TTC549 (cell line): Measurements from ENCODE around the gene ENKD1.
A peak's percentile ranks its signal among the peaks of the same experiment; 100 is the strongest.

Source experiments
- FAIRE-seq: peaks from 2 replicates; lab custom pipeline; 2012; peaks lifted over from hg19 to GRCh38; lab: Jason Lieb, UNC

ENKD1 gene

DNA sequence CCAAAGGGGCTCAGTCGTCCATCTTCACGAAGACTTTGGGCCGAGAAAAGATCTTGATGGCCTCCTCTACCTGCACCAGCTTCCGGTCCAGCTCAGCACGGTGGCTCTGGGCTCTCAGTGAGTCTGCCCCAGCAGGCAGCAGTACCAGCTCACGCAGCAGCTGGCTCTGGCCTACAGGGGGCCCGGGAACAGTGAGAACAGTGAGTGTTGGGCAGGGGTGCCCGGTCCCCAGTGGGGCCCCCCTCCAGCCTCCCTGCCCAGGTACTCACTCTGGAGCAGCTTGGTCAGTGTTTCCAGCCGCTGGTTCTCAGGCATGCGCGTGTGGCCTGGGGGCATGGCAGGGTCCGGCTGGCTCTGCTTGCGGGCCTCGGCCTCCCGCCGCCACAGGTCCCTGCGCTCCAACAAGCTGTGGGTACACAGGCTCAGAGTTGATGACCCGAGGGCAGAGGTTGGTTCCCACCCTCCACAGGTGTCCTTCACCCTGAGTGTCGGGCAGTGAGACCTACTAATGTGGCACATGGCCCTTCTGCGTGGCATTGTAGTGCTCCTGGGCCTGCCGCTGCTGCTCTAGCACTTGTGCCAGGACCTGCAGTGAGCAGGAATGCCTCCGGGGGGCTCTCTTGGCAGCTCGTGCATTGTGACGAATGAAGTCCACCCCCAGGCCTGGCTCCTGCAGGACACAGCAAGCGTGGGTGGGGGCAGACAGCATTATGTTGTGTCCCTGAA, 3.2 kb downstream of the ENKD1 start:
- FAIRE-seq, result no peak

DNA sequence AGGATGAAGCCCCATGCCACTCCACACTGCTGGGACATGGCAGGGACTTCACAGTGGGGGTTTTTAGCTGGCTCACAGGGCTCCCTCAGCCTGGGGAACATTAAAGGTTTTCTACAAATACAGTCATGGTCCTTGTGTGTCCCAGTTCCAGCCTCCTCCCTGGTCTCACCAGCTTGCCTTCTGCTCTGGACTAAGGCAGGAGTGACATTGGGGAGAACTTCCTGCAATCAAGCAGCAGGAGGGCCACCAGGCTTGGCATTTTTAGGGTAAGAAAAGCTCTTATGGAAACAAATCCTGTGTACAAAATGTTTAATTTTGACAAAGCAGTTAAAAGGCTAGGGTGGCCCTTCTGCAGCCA, 3.9 kb downstream of the ENKD1 start:
- FAIRE-seq, result no peak

DNA sequence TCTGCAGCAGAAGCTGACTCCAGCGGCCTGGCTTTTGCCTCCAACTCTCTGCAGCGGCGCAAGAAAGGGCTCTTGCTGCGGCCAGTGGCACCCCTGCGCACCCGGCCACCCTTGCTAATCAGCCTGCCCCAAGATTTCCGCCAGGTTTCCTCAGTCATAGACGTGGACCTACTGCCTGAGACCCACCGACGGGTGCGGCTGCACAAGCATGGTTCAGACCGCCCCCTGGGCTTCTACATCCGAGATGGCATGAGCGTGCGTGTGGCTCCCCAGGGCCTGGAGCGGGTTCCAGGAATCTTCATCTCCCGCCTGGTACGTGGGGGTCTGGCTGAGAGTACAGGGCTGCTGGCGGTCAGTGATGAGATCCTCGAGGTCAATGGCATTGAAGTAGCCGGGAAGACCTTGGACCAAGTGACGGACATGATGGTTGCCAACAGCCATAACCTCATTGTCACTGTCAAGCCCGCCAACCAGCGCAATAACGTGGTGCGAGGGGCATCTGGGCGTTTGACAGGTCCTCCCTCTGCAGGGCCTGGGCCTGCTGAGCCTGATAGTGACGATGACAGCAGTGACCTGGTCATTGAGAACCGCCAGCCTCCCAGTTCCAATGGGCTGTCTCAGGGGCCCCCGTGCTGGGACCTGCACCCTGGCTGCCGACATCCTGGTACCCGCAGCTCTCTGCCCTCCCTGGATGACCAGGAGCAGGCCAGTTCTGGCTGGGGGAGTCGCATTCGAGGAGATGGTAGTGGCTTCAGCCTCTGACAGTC, 4.5 kb downstream of the ENKD1 start:
- FAIRE-seq, result no peak

DNA sequence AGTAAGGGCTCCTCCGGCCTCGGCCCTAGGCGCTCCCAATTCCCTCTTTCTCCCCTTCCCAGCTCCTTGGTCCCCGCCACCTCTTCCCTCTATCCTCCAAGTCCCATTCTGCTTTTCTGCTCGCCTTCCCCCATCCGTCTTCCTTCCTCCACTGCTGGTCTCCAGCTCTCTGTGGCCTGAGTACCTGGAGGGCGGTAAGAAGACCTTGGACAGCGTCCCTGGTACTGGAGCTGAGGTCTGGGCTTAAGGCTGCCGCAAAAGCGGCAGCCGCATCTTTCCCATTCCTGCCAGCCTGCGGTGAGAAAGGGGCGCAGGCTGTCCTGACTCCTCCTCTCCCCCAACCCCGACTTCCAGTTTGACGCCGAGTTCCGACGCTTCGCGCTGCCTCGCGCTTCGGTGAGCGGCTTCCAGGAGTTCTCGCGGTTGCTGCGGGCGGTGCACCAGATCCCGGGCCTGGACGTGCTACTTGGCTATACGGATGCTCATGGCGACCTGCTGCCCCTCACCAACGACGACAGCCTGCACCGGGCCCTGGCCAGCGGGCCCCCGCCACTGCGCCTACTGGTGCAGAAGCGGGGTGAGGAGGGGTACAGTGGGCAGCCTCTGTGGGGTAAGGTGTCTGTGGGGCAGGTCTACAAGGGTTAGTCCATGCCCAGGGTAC, 5.3 kb downstream of the ENKD1 start:
- no peak for FAIRE-seq

DNA sequence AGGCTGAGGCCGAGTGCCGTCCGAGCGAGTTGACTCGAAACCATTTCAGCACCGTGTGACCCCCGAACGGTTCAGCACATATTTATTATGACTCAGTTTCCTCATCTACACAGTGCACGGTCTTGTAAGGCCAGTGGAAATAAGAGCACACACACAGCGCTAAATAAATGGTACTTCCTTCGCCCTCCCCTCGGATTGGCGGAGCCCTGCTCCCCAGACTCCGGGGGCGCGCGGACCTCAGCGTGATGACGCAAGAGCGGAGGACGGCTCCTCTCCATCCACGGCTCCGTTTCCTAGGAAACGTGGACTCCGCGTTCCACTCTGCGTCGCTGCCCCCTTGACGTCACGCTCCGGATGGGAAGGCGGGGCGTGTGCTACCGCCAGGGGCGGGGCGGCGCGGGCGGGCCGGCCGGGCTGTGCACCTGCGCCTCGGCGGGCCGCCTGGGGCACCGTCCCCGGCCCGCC, 6.0 kb downstream of the ENKD1 start, which contains the start of gene PARD6A:
Gene PARD6A, plus strand, starts transcription at position 397 of the 465 bp plus-strand sequence. CDS start 79 bp downstream, outside the sequence.
- FAIRE-seq, result peak; percentile 34

DNA sequence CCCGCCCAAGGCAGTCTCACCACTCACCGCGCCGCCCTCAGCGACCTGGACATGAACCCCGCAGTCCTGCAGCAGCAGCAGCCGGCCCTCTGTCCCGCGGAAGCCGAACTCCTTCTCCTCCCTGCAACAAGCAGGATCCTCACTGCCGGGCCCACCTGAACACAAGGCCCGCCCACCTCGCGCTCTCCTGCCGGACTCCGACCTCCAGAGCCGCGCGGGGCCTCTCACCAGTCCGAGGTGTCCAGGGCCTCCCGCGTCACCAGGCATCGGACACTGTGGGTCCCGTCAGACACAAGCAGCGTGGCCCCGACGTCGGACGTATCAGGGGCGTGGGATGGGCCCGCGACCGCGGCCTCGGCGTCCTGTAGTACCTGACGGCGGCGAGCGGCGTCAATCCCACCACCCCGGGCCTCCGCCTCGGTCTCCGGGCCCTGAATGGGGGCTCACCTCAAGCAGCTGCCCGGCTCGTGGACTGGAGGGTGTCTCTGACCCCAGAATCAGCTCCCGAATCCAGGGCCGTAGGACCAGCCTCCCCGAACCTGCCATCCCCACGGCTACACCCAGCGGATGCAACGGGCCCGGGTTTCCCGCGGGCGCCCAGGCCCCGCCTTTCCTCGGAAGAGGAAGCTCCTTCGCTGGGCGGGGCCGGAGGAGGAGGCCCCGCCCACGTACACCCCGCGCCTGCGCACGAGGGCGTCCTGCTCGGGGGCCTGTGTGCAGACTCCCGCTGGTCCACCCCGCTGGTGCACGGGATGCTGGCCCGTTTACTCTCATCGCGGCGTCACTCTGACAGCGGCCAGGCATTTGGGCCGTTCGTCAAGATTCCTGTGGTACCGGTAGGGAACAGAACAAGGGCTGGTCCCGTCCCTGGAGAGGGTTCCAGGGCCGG, 6.6 kb downstream of the ENKD1 start, which contains the start of gene ACD:
Gene ACD, minus strand, starts transcription at position 586 of the 889 bp plus-strand sequence. Its CDS starts 40 bp downstream, at position 546.
- FAIRE-seq, result no peak

DNA sequence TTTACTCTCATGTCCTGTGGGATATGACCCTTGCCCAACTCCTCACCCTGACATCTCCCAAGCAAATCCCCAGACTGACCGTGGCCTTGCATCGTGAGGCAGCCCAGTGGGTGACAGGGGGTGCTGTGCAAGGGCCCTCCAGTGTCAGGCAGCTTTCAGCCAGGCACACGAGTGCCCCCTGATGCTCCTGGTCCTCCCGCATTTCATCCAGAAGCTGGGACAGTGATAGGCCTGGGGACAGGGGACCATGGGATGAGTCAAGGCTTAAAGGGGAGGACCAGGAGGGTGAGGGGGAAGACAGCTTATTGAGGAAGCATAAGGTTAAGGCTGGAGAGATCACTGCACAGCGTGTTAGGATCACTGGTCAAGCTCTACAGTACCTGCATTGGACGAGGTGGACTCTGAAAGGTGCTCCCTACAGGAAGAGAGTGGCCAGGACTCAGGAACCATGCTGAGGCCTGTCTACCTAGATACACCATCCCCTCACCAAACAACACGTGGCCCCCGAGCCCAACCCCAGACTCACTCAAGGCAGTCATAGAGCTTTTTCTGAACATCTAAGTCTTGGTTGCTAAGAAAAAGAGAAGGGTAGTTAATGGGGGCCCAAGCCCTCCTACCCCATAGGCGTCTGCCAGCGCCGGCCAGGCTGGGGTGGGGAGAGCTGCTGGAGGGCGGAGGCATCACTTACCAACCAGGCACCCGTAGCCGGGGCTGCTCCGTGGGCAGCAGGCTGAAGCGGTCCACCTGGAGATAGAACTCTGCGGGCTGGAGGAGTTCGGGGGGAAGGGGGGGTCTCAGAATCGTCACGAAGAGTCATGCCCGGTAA, 7.5 kb downstream of the ENKD1 start:
- no peak for FAIRE-seq

DNA sequence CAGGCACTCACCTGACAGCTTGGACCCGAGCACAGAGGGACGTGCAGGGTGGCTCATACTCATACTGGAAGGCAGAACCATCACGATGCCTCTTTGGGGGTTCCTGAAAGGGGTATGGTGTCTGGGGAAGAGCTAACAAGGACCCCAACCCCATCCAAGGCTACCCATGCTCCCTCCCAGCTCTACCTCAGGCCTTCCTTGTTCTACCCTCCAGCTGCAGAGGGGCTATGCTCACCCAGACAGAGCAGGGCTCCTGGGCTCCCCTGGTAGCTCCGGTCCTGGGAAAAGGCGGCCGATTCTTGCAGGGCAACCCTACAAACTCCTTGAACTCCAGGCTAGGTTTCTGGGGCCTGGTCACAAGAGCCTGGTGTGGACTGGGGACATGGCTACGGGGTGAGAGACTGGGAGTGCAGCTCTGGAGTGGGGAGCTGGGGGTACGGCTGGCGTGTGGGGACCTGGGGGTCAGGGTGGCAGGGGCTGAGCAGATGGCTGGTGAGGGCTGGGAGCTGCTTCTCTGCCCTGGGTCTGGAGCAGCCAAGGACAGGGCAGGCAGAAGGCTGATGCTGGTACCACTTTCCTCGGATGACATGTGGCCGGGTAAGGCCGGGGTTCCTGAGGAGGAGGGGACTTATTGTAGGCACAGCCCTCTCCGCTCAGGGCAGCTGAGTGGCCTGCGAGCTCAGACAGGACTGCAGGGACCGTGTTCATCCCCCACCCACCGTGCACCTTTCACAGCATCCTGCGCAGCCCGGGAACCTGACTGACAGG, 8.6 kb downstream of the ENKD1 start:
- FAIRE-seq, result no peak

DNA sequence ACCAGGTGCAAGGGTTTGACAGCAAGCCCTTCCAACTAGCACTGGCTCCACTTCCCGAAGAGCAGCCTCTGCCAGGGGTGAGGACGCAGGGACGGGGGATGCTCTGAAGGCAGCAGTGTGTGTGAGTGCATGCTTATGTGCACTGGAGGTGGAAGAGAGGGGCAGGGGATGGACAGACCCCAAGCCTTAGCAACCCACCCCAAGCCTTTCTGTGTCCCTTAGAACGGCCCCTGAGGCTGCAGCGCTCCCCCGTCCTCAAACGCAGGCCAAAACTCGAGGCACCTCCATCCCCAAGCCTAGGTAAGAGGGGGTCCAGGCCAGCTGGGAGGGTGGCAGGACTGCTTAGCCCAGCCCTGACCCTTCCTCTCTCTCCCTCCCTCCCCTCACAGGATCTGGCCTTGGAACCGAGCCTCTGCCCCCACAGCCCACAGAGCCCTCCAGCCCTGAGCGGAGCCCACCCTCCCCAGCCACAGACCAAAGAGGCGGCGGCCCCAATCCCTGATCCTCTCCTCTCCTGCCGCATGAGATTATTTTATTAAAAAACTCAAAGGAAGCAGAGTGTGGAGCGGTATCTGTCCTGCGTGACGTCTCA, 9.4 kb downstream of the ENKD1 start:
- no peak for FAIRE-seq

DNA sequence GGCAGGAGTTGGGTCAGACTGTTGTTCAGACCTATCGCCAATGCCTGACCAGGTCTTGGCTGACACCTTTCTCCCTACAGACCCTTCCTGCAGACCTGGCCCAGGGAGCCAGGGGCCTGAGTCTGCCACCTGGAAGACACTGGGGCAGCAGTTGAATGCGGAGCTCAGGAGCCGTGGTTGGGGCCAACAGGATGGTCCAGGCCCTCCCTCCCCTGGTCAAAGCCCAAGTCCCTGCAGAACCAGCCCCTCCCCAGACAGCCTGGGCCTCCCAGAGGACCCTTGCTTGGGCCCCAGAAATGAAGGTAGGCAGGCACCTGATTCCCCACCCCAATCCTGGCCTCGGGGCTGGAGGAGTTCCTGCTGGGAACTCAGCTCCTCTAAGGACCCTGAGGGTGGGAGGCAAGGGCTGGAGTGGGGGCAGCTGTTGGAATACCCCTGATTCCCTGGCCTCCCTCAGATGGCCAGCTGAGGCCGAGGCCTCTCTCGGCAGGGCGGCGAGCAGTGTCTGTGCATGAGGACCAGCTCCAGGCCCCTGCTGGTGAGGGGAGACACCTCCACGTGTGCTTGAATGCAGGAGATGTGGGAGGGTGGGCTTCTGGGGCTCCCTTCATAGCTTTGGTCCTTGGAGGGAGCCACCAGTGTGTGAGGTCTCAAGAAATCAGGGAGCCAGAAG, 10.1 kb downstream of the ENKD1 start:
- FAIRE-seq, result no peak

DNA sequence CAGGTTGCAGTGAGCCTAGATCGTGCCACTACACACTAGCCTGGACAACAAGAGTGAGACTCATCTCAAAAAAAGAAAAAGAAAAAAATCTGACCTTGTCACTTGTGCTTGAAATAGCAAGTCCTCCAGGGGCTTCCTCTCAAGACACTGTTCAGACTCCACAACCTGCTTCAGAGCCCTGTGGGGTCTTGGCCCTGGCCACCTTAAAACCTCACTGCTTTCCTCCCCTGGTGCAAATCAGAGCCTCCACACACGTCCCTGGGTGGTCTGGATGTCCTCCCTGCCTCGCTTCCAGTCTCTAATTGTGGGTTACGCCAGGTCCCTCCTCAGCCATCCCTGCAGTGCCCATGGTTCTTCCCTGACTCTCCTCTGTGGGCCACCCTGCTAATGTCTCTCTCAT, 11.2 kb downstream of the ENKD1 start:
- FAIRE-seq, result no peak

DNA sequence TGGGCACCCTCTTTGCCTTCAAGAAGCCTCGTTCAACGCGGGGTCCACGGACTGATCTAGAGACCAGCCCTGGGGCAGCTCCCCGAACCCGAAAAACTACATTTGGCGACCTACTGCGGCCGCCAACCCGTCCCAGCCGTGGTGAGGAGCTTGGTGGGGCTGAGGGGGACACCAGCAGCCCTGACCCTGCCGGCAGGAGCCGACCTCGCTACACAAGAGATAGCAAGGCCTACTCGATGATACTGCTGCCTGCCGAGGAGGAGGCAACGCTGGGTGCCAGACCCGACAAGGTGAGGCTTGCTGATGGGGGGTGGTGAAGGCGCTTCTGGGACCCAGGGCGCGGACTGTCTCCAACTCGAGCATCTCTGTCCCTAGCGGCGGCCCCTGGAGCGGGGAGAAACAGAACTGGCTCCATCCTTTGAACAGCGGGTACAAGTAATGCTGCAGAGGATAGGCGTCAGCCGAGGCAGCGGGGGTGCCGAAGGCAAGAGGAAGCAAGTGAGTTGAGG, 12.1 kb downstream of the ENKD1 start:
- no peak for FAIRE-seq

DNA sequence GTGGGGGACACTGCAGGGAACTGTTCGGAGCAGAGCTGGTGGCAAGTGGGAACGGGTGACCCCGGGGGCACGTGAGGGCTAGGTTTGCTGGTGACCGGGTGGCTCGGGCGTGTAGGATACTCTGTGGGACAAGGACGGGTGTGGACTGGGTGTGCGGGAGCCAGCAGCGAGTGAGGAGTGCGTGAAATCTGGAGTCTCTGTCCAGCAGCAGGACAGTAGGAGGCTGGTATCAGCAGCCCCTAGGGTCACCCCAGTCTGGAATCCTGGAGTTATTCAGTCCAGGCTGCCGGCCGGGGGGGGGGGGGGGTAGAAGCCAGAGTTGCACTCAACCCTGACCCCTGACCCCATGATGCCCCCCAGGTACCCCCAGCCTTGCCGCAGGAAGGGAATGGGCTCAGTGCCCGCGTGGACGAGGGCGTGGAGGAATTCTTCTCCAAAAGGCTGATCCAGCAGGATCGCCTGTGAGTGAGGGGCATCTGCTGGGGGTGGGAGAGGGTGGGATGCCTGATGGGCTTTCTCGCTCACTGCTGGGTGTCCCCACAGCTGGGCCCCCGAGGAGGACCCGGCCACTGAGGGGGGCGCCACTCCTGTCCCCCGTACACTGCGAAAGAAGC, 12.7 kb downstream of the ENKD1 start:
- no peak for FAIRE-seq

DNA sequence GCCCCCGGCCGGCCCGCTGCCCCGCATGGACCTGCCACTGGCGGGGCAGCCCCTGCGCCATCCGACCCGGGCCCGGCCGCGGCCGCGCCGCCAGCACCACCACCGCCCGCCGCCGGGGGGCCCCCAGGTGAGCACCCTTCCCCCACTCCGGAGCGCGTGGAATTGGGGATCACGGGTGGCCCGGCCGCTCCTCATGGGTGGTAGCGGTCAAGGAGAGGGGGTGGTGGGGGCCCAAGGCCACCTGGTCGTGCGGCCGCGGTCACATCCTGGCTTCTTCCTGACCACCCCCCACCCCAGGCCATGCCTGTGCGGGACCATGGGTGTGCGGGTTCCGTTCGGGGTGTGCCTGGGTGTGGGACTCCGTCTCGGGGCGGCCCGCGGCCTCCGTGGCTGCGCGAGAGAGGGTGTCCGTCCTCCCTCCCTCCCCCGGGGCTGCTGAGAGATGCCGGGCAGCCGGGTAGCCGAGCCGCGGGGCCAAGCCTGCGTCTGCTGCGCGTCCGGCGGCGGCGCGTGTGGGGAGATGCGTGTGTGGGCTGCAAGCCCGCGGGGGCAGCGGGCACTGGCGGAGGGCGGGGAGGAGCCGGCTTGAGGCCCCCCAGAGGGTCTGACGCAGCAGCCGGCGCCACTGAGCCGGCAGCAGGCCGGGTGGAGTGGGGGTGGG, 13.3 kb downstream of the ENKD1 start:
- no peak for FAIRE-seq

DNA sequence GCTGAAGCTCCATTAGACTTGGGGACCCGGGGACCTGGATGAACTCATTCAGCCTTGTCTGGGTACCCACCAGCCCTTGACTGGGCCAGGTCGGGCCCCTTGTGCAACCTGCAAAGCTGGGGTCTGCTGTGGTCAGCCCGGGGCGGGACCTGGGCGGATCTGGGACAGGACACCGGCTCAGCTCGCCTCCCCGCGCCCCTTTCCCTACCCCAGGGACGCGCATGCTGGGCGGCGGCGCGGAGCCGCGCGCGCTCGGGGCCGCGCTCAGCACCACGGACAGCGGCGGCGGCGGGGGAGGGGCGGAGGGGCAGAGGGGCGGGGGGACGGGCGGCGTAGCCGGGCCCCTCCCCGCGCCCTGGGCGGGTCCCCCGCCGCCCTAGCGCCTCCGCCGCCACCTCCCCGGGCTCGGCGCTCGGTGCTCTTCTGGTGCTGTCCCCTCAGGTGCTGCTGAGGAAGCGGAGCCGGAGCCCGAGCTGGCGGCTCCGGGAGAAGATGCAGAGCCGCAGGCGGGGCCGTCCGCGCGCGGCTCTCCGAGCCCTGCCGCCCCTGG, 13.9 kb downstream of the ENKD1 start:
- no peak for FAIRE-seq

DNA sequence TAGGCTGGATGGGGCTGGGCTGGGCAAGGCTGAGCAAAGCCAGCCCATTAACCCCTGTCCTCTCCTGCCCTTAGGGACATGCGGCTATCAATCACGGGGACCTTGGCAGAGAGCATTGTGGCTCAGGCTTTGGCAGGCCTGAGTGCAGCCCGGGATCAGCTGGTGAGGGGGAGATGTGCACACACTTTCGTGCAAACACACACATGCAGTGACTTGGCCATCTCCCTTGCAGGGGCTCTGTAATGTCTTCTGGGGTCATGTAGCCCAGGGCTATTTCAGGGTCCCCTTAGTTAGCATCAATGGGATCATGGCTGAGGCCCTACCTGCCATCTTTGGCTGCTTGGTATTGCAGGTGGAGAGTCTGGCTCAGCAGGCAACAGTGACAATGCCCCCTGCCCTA, 14.7 kb downstream of the ENKD1 start:
- FAIRE-seq, result no peak

DNA sequence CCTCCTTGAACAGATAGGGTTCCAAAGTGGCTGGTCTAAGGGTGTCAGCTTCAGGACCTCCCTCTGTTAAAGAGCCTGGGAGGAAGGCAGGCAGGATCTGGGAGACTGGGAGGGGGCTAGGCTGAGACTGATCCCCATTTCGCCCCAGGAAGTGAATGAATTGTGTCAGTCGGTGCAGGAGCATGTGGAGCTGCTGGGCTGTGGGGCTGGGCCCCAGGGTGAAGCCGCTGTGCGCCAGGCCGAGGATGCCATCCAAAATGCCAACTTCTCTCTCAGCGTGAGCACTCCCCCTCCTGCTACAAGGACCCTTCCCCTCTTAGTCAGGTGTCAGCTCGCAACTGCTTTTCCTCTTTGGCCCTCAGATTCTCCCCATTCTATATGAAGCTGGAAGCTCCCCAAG, 15.5 kb downstream of the ENKD1 start:
- no peak for FAIRE-seq

DNA sequence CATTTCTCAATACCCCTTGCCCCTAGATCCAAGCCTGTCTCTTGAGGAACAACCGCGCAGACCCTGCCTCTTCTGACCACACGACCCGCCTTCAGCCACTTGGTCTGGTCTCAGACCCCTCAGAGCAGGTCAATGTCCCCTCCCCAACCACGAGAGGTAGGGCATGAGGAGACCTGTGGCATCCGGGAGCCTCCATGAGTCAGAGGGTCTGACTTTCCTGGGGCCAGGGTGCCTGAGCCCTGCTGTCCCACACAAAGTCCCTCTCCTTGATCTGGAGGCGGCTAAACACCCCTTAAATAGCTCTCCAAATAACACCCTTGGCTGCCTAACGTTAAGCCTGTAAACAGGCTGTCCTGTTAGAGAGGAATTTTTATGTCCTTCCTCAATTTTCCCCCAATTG, 16.5 kb downstream of the ENKD1 start:
- FAIRE-seq, result no peak
